Motor neuron (in vitro differentiated cells): ENCODE measurements around the gene SYNJ2BP. TPM values are rescaled to one million over a fixed set of nuclear protein-coding genes. Genes with fewer than 3 reads are reported as not detected.

ENCODE experiments used
- ATAC-seq, 8 experiments: fragments of 200-7000 bp; cut with Tn5 transposase; replicated peaks in 6 of 8; 2 replicates each; pipeline ENCODE4 v1.8.0; 2021; ENCODE audit warnings: mild to moderate bottlenecking in 8 of 8, moderate library complexity in 8 of 8
- H3K27ac ChIP-seq, 2 donors: fragments of 250-450 bp; sonication (Bioruptor Pico); 2 replicates each; pipeline ENCODE4 v1.9.0; 2021; ENCODE audit warnings: antibody characterized with exemption in 2 of 2, mild to moderate bottlenecking in 2 of 2, moderate library complexity in 1 of 2
- H3K4me1 ChIP-seq, 2 donors: fragments of 250-450 bp; sonication (Bioruptor Pico); replicated peaks in 1 of 2; 2 replicates each; pipeline ENCODE4 v1.6.1; 2021; ENCODE audit warnings: antibody characterized with exemption in 2 of 2, mild to moderate bottlenecking in 2 of 2, moderate library complexity in 1 of 2
- H3K4me3 ChIP-seq, 5 donors: fragments of 250-450 bp; sonication (Bioruptor Pico); 2 replicates each; pipeline ENCODE4 v1.9.0; 2021; ENCODE audit warnings: antibody characterized with exemption in 5 of 5, mild to moderate bottlenecking in 5 of 5, moderate library complexity in 4 of 5
- WGBS, 10 experiments: fragments of 450-650 bp; shearing (Covaris generic); methylation state at CpG; one replicate each; pipeline ENCODE4 v1.0.0; 2022; 5-methylcytosine and 5-hydroxymethylcytosine counted together
- in situ Hi-C, 9 experiments: fragments of 400-800 bp; cut with MboI; loops; one replicate each; pipeline ENCODE4 v1.15.0; 2021; ENCODE audit warnings: low sequenced_read_pairs in 9 of 9, low pct_unique_long_range_greater_than_20kb in 2 of 9; ENCODE audit not compliant: unreplicated experiment in 9 of 9
- total RNA-seq, 8 experiments: library from RNA; unstranded; fragments of 300-600 nt; gene quantifications; 2 replicates each; pipeline versions ENCODE4 v1.2.3 to v1.2.4, GENCODE V29; 2022

The SYNJ2BP gene
- total RNA-seq, 8 experiments from 2014 or later, result 14.2 to 27.2 (median 19.8) TPM

GRCh38 chr14:70380824-70381223, 36.1 kb downstream of the SYNJ2BP start:
- Histone ChIP-seq H3K4me3 (no peak overlapping the region), H3K4me1 (no peaks in the 10 kb centered on the region), H3K27ac (no peak overlapping the region)
- no peak for ATAC-seq
- in situ Hi-C loops, result loop anchor here in 1 of 9 experiments (25.0 kb wide), 1 partner anchor 181 kb away; no protein-coding TSS in a partner anchor

- Histone ChIP-seq H3K27ac (no peak overlapping the region), H3K4me1 (no peaks in the 10 kb centered on the region), H3K4me3 (no peak overlapping the region)
- WGBS, 10 experiments, result 86 to 100% (median 100%) methylated on average over 1 of the region's 1 CpG
- no peak for ATAC-seq
- in situ Hi-C loops, result loop anchor here in 1 of 9 experiments (25.0 kb wide), 1 partner anchor 184 kb away; no protein-coding TSS in a partner anchor
These were observed 38.2 kb downstream of the SYNJ2BP start for GRCh38 chr14:70378696-70379095.

Other genes starting within 250 kb of the SYNJ2BP start
- gene SLC8A3, start 228.1 kb downstream of the SYNJ2BP start, total RNA-seq, result 1 to 10 TPM in 4 of 8 experiments, under 1 TPM in 4; 0.15 to 3.1 (median 1.7) TPM
- gene COX16, start 57.4 kb downstream of the SYNJ2BP start, total RNA-seq, result 10 to 100 TPM; 42.7 to 74.7 (median 47.3) TPM
- gene ADAM21, start 35.1 kb upstream of the SYNJ2BP start, total RNA-seq, result 1 to 10 TPM in 4 of 8 experiments, under 1 TPM in 4; 0.17 to 3.5 (median 1.1) TPM
- 1 to 10 TPM in 7 of 8 experiments, under 1 TPM in 1; 0.17 to 1.9 (median 1.5) TPM for gene ADAM20, start 117.9 kb upstream of the SYNJ2BP start, total RNA-seq
- gene MED6, start 183.6 kb upstream of the SYNJ2BP start, total RNA-seq, result 10 to 100 TPM; 28.3 to 49.0 (median 35.8) TPM
- 10 to 100 TPM in 1 of 8 experiments, 1 to 10 TPM in 7; 2.1 to 17.4 (median 5.1) TPM for gene TTC9, start 224.8 kb upstream of the SYNJ2BP start, total RNA-seq